H9 (cell line): Measurements from ENCODE around the gene MORF4L2. TPM values are rescaled to one million over a fixed set of nuclear protein-coding genes. Genes with fewer than 3 reads are reported as not detected.
"Not testable (repeated sequence)": the region's sequence is repeated elsewhere in the genome, so short reads cannot be mapped to it uniquely, and the experiment has no call there.

Experiments
- DNase-seq: peaks from one replicate; pipeline ENCODE4 v3.0.0-alpha.2; 2017
- H2AFZ ChIP-seq: one replicate; pipeline ENCODE4 v1.6.1; 2013; ENCODE audit warnings: mild to moderate bottlenecking, low read length, control low read depth, moderate library complexity
- H2AK5ac ChIP-seq: 2 replicates; pipeline ENCODE4 v1.6.1; 2013; ENCODE audit warnings: low read length, control low read depth, mixed read lengths; ENCODE audit not compliant: insufficient read length
- H2BK120ac ChIP-seq: one replicate; pipeline ENCODE4 v1.6.1; 2013; ENCODE audit warnings: low read depth, mild to moderate bottlenecking, low read length, control low read depth, inconsistent platforms; ENCODE audit not compliant: poor library complexity, severe bottlenecking
- H2BK12ac ChIP-seq: 2 replicates; pipeline ENCODE4 v1.6.1; 2013; ENCODE audit warnings: low read length, control low read depth, mixed read lengths, low read depth; ENCODE audit not compliant: insufficient read length
- H2BK15ac ChIP-seq: 2 replicates; pipeline ENCODE4 v1.6.1; 2013; ENCODE audit warnings: low read depth, low read length, control low read depth
- H2BK20ac ChIP-seq: one replicate; pipeline ENCODE4 v1.6.1; 2013; ENCODE audit warnings: low read depth, mild to moderate bottlenecking, low read length, control low read depth, inconsistent platforms; ENCODE audit not compliant: poor library complexity, severe bottlenecking
- H2BK5ac ChIP-seq: 2 replicates; pipeline ENCODE4 v1.6.1; 2013; ENCODE audit warnings: low read length, control low read depth, mixed read lengths; ENCODE audit not compliant: insufficient read length
- H3K14ac ChIP-seq: 2 replicates; pipeline ENCODE4 v1.6.1; 2013; ENCODE audit warnings: low read length, control low read depth; ENCODE audit not compliant: insufficient read depth
- H3K18ac ChIP-seq: 2 replicates; pipeline ENCODE4 v1.6.1; 2013; ENCODE audit warnings: low read depth, mild to moderate bottlenecking, mixed read lengths, low read length, control low read depth; ENCODE audit not compliant: insufficient read length
- H3K23ac ChIP-seq: 2 replicates; pipeline ENCODE4 v1.6.1; 2013; ENCODE audit warnings: low read length, control low read depth, mixed read lengths, low read depth; ENCODE audit not compliant: insufficient read length
- H3K23me2 ChIP-seq: 2 replicates; pipeline ENCODE4 v1.6.1; 2013; ENCODE audit warnings: low read depth, mild to moderate bottlenecking, mixed read lengths, low read length, control low read depth; ENCODE audit not compliant: insufficient read length, poor library complexity, severe bottlenecking
- H3K27ac ChIP-seq: 2 replicates; pipeline ENCODE4 v1.5.1; 2013; ENCODE audit warnings: low read length, control low read depth, mixed read lengths, low read depth; ENCODE audit not compliant: insufficient read length
- H3K27me3 ChIP-seq: 2 replicates; pipeline ENCODE4 v1.6.1; 2013; ENCODE audit warnings: low read length, control low read depth, inconsistent platforms; ENCODE audit not compliant: insufficient read depth
- H3K4ac ChIP-seq: 2 replicates; pipeline ENCODE4 v1.6.1; 2013; ENCODE audit warnings: low read depth, mild to moderate bottlenecking, control low read depth, inconsistent platforms, low read length, moderate library complexity
- H3K4me1 ChIP-seq: 2 replicates; pipeline ENCODE4 v1.6.1; 2013; ENCODE audit warnings: low read length, control low read depth, inconsistent platforms; ENCODE audit not compliant: insufficient read depth
- H3K4me2 ChIP-seq: 2 replicates; pipeline ENCODE4 v1.6.1; 2013; ENCODE audit warnings: low read length, control low read depth, mixed read lengths; ENCODE audit not compliant: insufficient read length, insufficient read depth
- H3K56ac ChIP-seq: 2 replicates; pipeline ENCODE4 v1.6.1; 2013; ENCODE audit warnings: low read depth, mild to moderate bottlenecking, mixed read lengths, low read length, control low read depth; ENCODE audit not compliant: insufficient read length
- H3K79me1 ChIP-seq: 2 replicates; pipeline ENCODE4 v1.6.1; 2013; ENCODE audit warnings: low read depth, mild to moderate bottlenecking, moderate library complexity, low read length, control low read depth, inconsistent platforms; ENCODE audit not compliant: insufficient read depth, poor library complexity, severe bottlenecking
- H3K79me2 ChIP-seq: 2 replicates; pipeline ENCODE4 v1.6.1; 2013; ENCODE audit warnings: low read length, control low read depth, inconsistent platforms; ENCODE audit not compliant: insufficient read depth
- H3K9ac ChIP-seq: 2 replicates; pipeline ENCODE4 v1.6.1; 2013; ENCODE audit warnings: low read length, control low read depth, mixed read lengths; ENCODE audit not compliant: insufficient read length; ENCODE audit errors: extremely low read depth
- H3K9me3 ChIP-seq: one replicate; pipeline ENCODE4 v1.6.1; 2013; ENCODE audit warnings: low read depth, low read length, inconsistent platforms; ENCODE audit not compliant: control insufficient read depth
- H3T11ph ChIP-seq: one replicate; pipeline ENCODE4 v1.6.1; 2013; ENCODE audit warnings: mild to moderate bottlenecking, low read length, control low read depth, inconsistent platforms
- H4K20me1 ChIP-seq: one replicate; pipeline ENCODE4 v1.6.1; 2013; ENCODE audit not compliant: control insufficient read depth, insufficient read length, insufficient read depth
- H4K5ac ChIP-seq: 2 replicates; pipeline ENCODE4 v1.6.1; 2013; ENCODE audit warnings: low read depth, mild to moderate bottlenecking, mixed read lengths, low read length, control low read depth; ENCODE audit not compliant: insufficient read length
- H4K8ac ChIP-seq: replicated peaks from 2 replicates; pipeline ENCODE4 v1.6.1; 2013; ENCODE audit warnings: low read length, control low read depth, mixed read lengths, low read depth; ENCODE audit not compliant: insufficient read length
- H4K91ac ChIP-seq: 2 replicates; pipeline ENCODE4 v1.6.1; 2013; ENCODE audit warnings: low read depth, mild to moderate bottlenecking, moderate library complexity, mixed read lengths, low read length, control low read depth; ENCODE audit not compliant: insufficient read length
- H3K27ac Mint-ChIP-seq, 3 experiments: 2 replicates in 2 of 3; 3 replicates in 1 of 3; pipeline ENCODE4 v1.8.0; 2020 to 2021; ENCODE audit warnings: mixed read lengths in 3 of 3, mild to moderate bottlenecking in 1 of 3, moderate library complexity in 1 of 3
- H3K27me3 Mint-ChIP-seq: 2 replicates; pipeline ENCODE4 v1.8.0; 2021; ENCODE audit warnings: low read depth, mild to moderate bottlenecking, moderate library complexity, mixed read lengths
- H3K36me3 Mint-ChIP-seq, 3 experiments: 2 replicates in 2 of 3; 3 replicates in 1 of 3; pipeline ENCODE4 v1.8.0; 2020 to 2021; ENCODE audit warnings: low read depth in 3 of 3, mixed read lengths in 3 of 3; ENCODE audit not compliant: insufficient read depth in 1 of 3
- H3K4me1 Mint-ChIP-seq, 2 experiments: 2 replicates each; pipeline ENCODE4 v1.8.0; 2020; ENCODE audit warnings: mixed read lengths in 2 of 2
- H3K4me3 Mint-ChIP-seq, 2 experiments: 2 replicates in 1 of 2; 3 replicates in 1 of 2; pipeline ENCODE4 v1.8.0; 2020 to 2021; ENCODE audit warnings: mild to moderate bottlenecking in 2 of 2, mixed read lengths in 2 of 2, moderate library complexity in 1 of 2
- H3K9me3 Mint-ChIP-seq, 2 experiments: 2 replicates in 1 of 2; 3 replicates in 1 of 2; pipeline ENCODE4 v1.8.0; 2020; ENCODE audit warnings: mild to moderate bottlenecking in 2 of 2, mixed read lengths in 2 of 2, moderate library complexity in 1 of 2
- WGBS: extraction: QIAGEN DNeasy Blood & Tissue Kit; methylation state at CpG from one replicate; pipeline ENCODE4 v1.1.7; 2013; ENCODE audit warnings: missing lambda C conversion rate, low lambda C conversion rate, mixed read lengths; ENCODE audit not compliant: insufficient read length; ENCODE audit errors: extremely low coverage; 5-methylcytosine and 5-hydroxymethylcytosine counted together
- total RNA-seq: library from RNA; stranded (reverse); gene quantifications from 2 replicates; pipeline ENCODE4 v1.2.1, GENCODE V29; 2021
- TF ChIP-seq, protein P1 (sequence below): fragments of 200-600 bp; sonication (generic); conservative IDR thresholded peaks from 3 replicates; pipeline ENCODE4 v1.8.0; 2021; ENCODE audit warnings: antibody characterized with exemption, mild to moderate bottlenecking

MORF4L2 gene
- total RNA-seq, 1 experiment from 2014 or later, result 378 TPM

DNA sequence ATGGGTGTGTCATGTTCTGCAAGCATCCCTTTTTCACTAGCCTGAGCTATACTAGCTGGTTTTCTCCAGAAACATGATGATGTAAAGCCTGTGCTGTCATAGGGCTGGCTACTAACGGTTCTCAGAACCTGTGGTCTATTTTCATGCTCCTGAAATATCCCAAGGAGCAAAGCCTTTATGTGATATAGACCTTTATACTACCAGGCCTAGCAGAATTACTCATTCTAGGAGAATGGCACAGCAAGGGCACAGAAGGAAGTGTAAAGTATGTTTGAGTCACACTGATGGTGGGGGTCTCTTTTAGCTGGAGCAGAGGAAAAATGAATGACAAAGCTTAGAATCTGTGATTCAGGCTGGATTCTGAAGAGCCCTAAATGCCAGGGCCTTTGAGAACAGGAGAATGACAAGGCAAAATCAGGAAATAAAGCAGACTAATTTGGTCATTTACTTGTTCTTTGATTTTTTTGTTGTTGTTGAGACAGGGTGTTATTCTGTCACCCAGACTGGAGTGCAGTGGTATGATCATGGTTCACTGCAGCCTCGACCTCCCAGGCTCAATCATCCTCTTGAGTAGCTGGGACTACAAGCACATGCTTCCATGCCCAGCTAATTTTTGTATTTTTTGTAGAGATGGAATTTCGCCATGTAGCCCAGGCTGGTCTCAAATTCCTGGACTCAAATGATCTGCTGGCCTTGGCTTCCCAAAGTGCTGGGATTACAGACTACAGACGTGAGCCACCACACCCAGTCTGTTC lies 45.9 kb downstream of the MORF4L2 start:
- H3K79me1 ChIP-seq, result no peaks in the 10 kb centered on the region
- no peak overlapping the region for H3K27ac Mint-ChIP-seq
- peaks cover 0 to 19% of the 10 kb centered on the region in 2 experiments; a peak in 2 of 5 replicates for H3K9me3 Mint-ChIP-seq
- no peak overlapping the region for H3K4me3 Mint-ChIP-seq
- no CpG with 5 or more reads among the region's 4 CpGs for WGBS
- H3T11ph ChIP-seq, result peak overlapping the region; percentile 29
- TF ChIP-seq, protein P1, sequence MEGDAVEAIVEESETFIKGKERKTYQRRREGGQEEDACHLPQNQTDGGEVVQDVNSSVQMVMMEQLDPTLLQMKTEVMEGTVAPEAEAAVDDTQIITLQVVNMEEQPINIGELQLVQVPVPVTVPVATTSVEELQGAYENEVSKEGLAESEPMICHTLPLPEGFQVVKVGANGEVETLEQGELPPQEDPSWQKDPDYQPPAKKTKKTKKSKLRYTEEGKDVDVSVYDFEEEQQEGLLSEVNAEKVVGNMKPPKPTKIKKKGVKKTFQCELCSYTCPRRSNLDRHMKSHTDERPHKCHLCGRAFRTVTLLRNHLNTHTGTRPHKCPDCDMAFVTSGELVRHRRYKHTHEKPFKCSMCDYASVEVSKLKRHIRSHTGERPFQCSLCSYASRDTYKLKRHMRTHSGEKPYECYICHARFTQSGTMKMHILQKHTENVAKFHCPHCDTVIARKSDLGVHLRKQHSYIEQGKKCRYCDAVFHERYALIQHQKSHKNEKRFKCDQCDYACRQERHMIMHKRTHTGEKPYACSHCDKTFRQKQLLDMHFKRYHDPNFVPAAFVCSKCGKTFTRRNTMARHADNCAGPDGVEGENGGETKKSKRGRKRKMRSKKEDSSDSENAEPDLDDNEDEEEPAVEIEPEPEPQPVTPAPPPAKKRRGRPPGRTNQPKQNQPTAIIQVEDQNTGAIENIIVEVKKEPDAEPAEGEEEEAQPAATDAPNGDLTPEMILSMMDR, result no peak
- no peaks in the 10 kb centered on the region for H3K9me3 ChIP-seq
- H4K5ac ChIP-seq, result no peak overlapping the region
- H3K14ac ChIP-seq, result no peak overlapping the region
- H3K4ac ChIP-seq, result no peak overlapping the region
- H3K9ac ChIP-seq, result no peak overlapping the region
- H3K27ac ChIP-seq, result no peak overlapping the region
- H3K56ac ChIP-seq, result no peak overlapping the region
- H3K23me2 ChIP-seq, result no peaks in the 10 kb centered on the region
- H4K91ac ChIP-seq, result no peak overlapping the region
- no peak overlapping the region for H2AK5ac ChIP-seq
- H4K20me1 ChIP-seq, result no peaks in the 10 kb centered on the region
- no peak overlapping the region for H2BK12ac ChIP-seq
- no peak overlapping the region for H2BK120ac ChIP-seq
- no peaks in the 10 kb centered on the region for H3K36me3 Mint-ChIP-seq
- H3K27me3 Mint-ChIP-seq, result no peaks in the 10 kb centered on the region
- no peak overlapping the region for H4K8ac ChIP-seq
- no peak for DNase-seq
- no peaks in the 10 kb centered on the region for H3K4me1 ChIP-seq
- H3K4me1 Mint-ChIP-seq, result peaks cover 3 to 4% of the 10 kb centered on the region in 2 experiments; a peak in 3 of 4 replicates
- H3K27me3 ChIP-seq, result no peaks in the 10 kb centered on the region
- H3K18ac ChIP-seq, result no peak overlapping the region
- no peak overlapping the region for H2BK15ac ChIP-seq
- H2BK20ac ChIP-seq, result no peak overlapping the region
- no peak overlapping the region for H2BK5ac ChIP-seq
- no peak overlapping the region for H3K23ac ChIP-seq
- H3K79me2 ChIP-seq, result no peaks in the 10 kb centered on the region
- H3K4me2 ChIP-seq, result no peak overlapping the region
- H2AFZ ChIP-seq, result no peak overlapping the region

DNA sequence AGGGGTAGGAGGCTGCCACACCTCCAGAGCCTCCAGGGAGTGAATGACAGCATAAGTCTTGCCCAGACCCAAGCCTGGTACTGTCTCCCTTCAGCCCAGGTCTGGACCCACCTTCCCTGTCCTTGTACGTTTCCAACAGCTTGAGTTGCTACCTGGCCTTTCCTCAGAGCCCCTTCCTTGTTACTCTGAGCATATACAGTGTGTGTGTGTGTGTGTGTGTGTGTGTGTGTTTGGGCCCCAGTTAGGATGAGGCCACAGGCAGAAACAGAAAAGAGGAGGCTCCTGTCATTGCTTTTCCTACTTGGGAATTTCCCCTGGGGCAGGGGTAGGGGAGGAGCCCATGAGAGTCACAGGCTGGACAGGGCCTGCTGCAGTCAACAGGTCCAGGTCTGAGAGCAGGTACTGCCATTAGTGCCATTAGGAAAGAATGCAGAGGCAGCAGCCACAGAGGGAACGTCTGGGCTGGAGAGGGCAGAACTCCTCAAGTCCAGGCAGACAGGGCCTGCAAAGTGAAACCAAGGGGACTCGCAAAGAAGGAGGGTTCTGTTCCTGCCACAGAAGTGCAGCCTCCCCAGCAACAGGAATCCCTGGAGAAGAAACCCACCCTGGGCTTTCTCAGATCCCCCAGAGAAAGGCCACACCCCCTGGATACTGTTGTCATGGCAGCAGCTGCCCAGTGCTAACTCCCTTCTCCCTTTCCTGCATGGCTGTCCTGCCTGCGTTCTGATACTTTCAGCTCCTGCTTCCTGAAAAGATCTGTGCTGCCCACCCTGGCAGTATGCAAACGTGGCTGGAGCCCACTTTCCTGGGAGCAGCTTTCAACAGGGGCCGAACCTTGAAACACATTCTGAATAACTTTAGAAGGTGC lies 47.8 kb downstream of the MORF4L2 start:
- not testable (repeated sequence) for H3K27me3 ChIP-seq, H3K23ac ChIP-seq, H2AK5ac ChIP-seq, H4K20me1 ChIP-seq, H2BK20ac ChIP-seq, H2AFZ ChIP-seq, H3K4me1 ChIP-seq, H3K27ac ChIP-seq, H3K9ac ChIP-seq, H3K79me1 ChIP-seq, H3K56ac ChIP-seq, H3K9me3 ChIP-seq, H3K4me1 Mint-ChIP-seq, H3K27ac Mint-ChIP-seq, H3T11ph ChIP-seq, H4K91ac ChIP-seq, H3K14ac ChIP-seq, H2BK120ac ChIP-seq, H2BK15ac ChIP-seq, H2BK5ac ChIP-seq, H3K23me2 ChIP-seq, H3K27me3 Mint-ChIP-seq, H3K4ac ChIP-seq, H3K18ac ChIP-seq, H2BK12ac ChIP-seq, H3K79me2 ChIP-seq, H3K36me3 Mint-ChIP-seq, H3K4me2 ChIP-seq, H4K5ac ChIP-seq, H4K8ac ChIP-seq
- Mint-ChIP-seq H3K4me3 (peak overlapping the region in 1 of 2 experiments; percentile 5; a peak in 2 of 5 replicates), H3K9me3 (peaks cover 0 to 26% of the 10 kb centered on the region in 2 experiments; a peak in 2 of 5 replicates)
- peak; percentile 85 for DNase-seq
- no CpG with 5 or more reads among the region's 6 CpGs for WGBS
